HG03432 (cell line): ENCODE measurements around the gene TMEM52.

Experiments
- ATAC-seq: cut with Tn5 transposase; IDR thresholded peaks from one replicate; pipeline ENCODE4 v1.9.1; 2021; ENCODE audit warnings: mild to moderate bottlenecking, moderate library complexity; ENCODE audit not compliant: unreplicated experiment

TMEM52 gene

DNA sequence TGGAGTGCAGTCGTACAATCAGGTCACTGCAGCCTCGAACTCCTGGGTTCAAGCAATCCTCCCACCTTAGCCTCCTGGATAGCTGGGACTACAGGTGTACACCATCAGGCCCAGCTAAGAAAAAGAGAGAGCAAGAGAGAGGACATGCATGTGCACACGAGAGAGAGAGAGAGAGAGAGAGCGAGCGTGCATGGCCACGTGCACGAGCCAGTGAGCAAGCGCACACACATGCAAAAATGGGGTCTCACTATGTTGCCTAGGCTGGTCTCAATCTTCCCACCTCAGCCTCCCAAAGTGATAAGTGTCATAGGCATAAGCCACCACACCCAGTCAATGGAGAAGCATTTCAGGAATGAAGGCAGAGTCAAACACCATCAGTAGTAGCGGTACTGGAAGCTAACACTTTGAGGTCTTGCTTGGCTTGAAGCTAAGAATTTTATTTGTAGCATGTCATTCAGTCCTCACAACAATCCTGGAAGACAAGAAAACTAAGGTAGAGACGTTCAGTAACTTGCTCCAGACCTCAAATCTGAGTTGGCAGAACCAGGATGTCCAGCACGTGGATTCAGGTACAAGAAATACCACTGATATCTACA lies 42.6 kb downstream of the TMEM52 start:
- ATAC-seq = no peak

DNA sequence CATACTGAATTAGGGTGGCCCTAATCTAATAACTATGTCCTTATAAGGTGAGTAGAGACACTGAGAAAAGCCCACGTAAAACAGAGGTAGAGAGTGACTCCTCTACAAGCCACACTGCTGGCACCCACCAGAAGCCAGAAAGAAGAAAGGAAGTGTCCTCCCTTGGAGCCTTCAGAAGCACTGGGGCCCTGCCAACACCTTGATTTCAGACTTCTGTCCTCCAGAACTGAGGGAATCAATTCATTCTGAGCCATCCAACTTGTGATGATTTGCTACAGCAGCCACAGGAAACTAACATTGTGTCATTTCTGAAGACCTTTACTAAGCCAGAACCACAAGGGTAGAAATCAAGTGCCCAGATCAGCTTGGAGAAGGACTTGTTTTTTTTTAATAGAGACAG lies 43.1 kb downstream of the TMEM52 start:
- no peak for ATAC-seq

DNA sequence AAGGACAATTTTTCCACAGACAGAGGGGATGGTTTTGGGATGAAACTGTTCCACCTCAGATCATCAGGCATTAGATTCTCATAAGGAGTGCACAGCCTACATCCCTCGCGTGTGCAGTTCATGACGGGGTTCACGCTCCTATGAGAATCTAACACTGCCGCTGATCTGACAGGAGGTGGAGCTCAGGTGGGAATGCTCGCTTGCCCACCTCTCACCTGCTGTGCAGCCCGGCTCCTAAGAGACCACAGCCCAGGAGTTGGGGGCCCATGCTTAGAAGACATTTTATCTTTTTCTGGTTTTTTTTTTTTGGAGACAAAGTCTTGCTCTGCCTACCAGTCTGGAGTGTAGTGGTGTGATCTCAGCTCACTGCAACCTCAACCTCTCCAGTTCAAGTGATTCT lies 44.2 kb downstream of the TMEM52 start:
- ATAC-seq = no peak

DNA sequence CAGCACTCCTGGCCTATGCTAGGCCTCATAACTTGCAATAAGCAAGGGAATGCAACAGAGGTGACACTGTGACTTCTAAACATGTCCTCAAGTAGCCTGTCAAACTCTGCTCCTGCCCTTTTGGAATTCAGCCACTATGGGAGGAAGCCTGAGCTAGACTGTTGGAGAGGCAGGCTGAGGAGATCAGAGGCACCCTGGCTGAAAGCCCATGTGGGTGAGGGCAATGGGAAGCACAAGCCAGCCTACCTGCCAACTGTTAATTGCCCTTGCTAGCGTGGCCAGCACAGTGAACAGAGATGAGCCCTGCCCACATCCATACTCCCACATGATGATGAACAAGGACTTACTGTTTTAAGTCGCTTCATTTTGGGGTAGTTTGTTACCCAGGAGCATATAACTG lies 45.9 kb downstream of the TMEM52 start:
- ATAC-seq = no peak

DNA sequence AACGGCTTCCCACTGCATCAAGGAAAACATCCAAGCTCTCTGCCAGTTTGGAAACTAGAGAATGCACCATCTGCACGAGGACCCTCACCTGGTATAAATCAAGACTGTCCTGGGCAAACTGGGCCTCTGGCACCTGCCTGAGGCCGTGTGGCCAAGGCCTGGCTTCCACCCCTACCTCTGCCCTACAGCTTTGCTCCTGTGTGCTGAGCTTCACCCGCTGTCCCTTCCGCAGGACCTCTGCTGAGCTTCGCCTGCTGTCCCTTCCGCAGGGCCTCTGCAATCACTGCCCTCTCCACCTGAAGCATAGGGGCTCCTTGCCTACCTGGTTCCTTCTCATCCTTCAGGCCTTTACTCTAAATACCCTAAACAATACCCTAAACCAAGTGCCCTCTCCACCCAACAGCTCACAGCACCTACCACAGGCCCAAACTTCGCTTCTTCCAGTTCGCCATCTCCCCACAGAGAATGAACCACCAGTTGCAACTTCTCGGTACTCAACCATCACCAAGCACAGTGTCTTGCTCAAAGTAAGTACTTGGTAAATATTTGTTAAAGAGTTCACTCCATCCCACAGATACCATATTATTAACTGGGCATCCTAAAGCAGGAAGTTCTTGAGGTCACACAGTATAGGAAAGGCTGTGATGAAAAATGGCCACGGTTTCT lies 46.6 kb downstream of the TMEM52 start:
- no peak for ATAC-seq

DNA sequence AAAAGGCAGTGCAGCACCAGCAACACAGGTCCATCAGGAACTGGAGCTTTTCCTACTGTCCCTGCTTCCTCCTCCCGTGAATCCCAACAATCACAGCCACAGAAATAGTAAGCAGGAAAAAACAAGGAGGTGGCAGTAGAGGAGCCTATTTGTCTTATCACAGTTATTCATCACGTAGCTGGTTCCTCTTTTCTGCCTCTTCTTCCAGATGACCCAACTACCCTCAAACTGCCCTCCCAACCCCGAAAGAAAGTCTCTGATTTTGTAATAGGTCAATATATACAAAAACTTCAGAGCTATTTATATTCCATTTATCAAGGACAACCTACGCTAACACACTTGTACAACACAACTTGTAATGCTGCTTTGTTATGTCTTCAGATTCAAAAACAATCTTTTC lies 49.6 kb downstream of the TMEM52 start:
- ATAC-seq = no peak
